HEK293T (cell line): ENCODE data around the gene FERMT1.

Experiments used
- ARNT ChIP-seq: fragments of 450-650 bp; IDR thresholded peaks from 2 replicates; pipeline ENCODE4 v1.6.1; 2017; ENCODE audit warnings: mild to moderate bottlenecking
- BHLHE40 ChIP-seq: fragments of 450-650 bp; IDR thresholded peaks from 2 replicates; pipeline ENCODE4 v1.6.1; 2016; ENCODE audit warnings: mild to moderate bottlenecking, moderate library complexity, borderline replicate concordance
- CTBP1 ChIP-seq: fragments of 450-650 bp; IDR thresholded peaks from 2 replicates; pipeline ENCODE4 v1.6.1; 2016; ENCODE audit warnings: borderline replicate concordance
- ELF4 ChIP-seq: fragments of 450-650 bp; IDR thresholded peaks from 2 replicates; pipeline ENCODE4 v1.6.1; 2017; ENCODE audit warnings: antibody characterized with exemption
- FOXA1 ChIP-seq: fragments of 450-650 bp; IDR thresholded peaks from 2 replicates; pipeline ENCODE4 v1.6.1; 2016; ENCODE audit warnings: mild to moderate bottlenecking
- FOXK2 ChIP-seq: fragments of 450-650 bp; IDR thresholded peaks from 2 replicates; pipeline ENCODE4 v1.6.1; 2016; ENCODE audit warnings: mild to moderate bottlenecking
- FOXM1 ChIP-seq: fragments of 450-650 bp; IDR thresholded peaks from 2 replicates; pipeline ENCODE4 v1.6.1; 2017; ENCODE audit warnings: mild to moderate bottlenecking, borderline replicate concordance
- HDGF ChIP-seq: fragments of 450-650 bp; IDR thresholded peaks from 2 replicates; pipeline ENCODE4 v1.6.1; 2017; ENCODE audit warnings: antibody characterized with exemption, borderline replicate concordance
- L3MBTL2 ChIP-seq: fragments of 450-650 bp; conservative IDR thresholded peaks from 2 replicates; pipeline ENCODE4 v1.6.1; 2016; ENCODE audit warnings: mild to moderate bottlenecking
- LEF1 ChIP-seq: fragments of 450-650 bp; IDR thresholded peaks from 2 replicates; pipeline ENCODE4 v1.6.1; 2017; ENCODE audit warnings: mild to moderate bottlenecking, borderline replicate concordance
- SP1 ChIP-seq: fragments of 450-650 bp; IDR thresholded peaks from 2 replicates; pipeline ENCODE4 v1.6.1; 2017
- TARDBP ChIP-seq: fragments of 450-650 bp; IDR thresholded peaks from 2 replicates; pipeline ENCODE4 v1.6.1; 2016
- ZNF384 ChIP-seq: fragments of 450-650 bp; IDR thresholded peaks from 2 replicates; pipeline ENCODE4 v1.6.1; 2016
- TF ChIP-seq, protein P1 (sequence below): fragments of 450-650 bp; IDR thresholded peaks from 2 replicates; pipeline ENCODE4 v1.6.1; 2016

DNA sequence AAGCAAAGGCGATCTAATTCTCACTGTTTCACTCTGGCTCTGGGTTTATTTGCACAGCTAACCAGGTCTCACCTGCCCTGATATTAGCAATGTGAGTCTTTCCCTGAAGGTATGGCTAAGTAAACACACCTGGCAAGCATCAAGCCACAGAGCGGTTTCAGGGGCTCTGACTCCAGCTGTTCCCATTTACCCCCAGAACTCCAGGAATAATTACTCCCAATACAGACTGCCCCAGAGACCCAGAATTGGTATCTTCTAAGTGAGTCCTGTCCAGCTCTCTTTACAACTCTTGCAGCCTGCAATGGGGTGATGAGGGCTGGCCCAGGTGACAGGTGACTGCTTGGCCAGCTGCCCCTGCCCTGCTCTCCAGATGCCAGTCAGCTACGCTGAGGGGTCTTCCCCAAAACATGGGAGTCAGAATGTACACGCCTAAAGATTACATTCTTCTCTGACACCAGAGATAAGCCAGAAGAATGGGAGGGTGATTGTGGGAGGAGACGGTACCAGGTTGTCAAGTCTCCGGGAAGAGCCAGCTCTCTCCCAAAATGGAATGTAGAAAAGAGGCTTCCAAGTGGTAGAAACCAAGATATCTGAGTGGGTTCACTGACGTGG, 64.0 kb downstream of the FERMT1 start:
- TF ChIP-seq ARNT (no peak), BHLHE40 (no peak), SP1 (no peak), FOXM1 (no peak), ELF4 (no peak), TARDBP (no peak), L3MBTL2 (no peak), FOXK2 (no peak), LEF1 (no peak), FOXA1 (no peak), ZNF384 (no peak), HDGF (no peak), CTBP1 (no peak)
- TF ChIP-seq, protein P1, sequence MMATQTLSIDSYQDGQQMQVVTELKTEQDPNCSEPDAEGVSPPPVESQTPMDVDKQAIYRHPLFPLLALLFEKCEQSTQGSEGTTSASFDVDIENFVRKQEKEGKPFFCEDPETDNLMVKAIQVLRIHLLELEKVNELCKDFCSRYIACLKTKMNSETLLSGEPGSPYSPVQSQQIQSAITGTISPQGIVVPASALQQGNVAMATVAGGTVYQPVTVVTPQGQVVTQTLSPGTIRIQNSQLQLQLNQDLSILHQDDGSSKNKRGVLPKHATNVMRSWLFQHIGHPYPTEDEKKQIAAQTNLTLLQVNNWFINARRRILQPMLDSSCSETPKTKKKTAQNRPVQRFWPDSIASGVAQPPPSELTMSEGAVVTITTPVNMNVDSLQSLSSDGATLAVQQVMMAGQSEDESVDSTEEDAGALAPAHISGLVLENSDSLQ, result no peak
